ENCODE results near the gene PHETA1. TPM values are rescaled to one million over a fixed set of nuclear protein-coding genes. Genes with fewer than 3 reads are reported as not detected.

PHETA1 gene
- total and polyA plus RNA-seq, 2 donors (not counting 3 experiments of a cell fraction or from before 2014, with no cell fraction given): 10.6 to 20.0 TPM

DNA sequence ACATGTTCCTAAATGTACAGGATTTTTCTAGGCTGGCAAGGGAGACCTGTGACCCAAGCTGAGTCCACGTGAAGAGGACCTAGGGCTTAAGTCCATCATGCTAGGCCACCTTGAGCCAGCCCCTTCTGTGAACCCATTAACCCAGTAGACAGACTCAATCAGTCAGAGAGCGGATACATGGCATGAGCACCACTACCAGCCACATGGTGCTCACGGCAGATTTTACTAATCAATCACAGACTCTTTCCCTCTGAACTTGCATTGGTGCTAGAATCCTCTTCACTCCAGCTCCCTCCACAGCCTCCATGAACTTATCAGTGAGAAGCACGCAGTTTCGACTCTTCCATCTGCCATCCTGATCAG, 9.0 kb downstream of the PHETA1 start:
- Histone ChIP-seq H3K9me1 (replicated peaks; ENCODE audit: control insufficient read depth, extremely low read depth, insufficient read depth, low read length) (no peaks in the 10 kb centered on the region), H3K27me3 (ENCODE audit: control insufficient read depth in 2 of 2, insufficient read depth in 2 of 2, low read length in 2 of 2) (no peaks in the 10 kb centered on the region), H3K4me2 (ENCODE audit: insufficient read depth, low read length) (no peak overlapping the region), H3K9ac (replicated peaks; ENCODE audit: extremely low read depth, insufficient read depth, low read length) (no peak overlapping the region), H3K27ac (ENCODE audit: insufficient read depth, low read depth, low read length) (no peak overlapping the region), H3K79me2 (ENCODE audit: control insufficient read depth, insufficient read depth, low read length) (no peaks in the 10 kb centered on the region), H3K36me3 (ENCODE audit: control insufficient read depth in 2 of 2, extremely low read depth in 1 of 2, insufficient read depth in 2 of 2, low read length in 2 of 2) (peaks cover 2 to 9% of the 10 kb centered on the region in 2 experiments), H3K4me1 (ENCODE audit: control insufficient read depth, extremely low read depth, insufficient read depth, low read length) (peaks cover 7% of the 10 kb centered on the region), H2AFZ (ENCODE audit: low read depth, low read length) (no peak overlapping the region), H3K9me3 (replicated peaks; ENCODE audit: control insufficient read depth, insufficient read depth, low read length) (no peaks in the 10 kb centered on the region), H3K4me3 (replicated peaks in 1 of 3; ENCODE audit: insufficient read depth in 1 of 3, low read depth in 1 of 3, low read length in 3 of 3) (no peak overlapping the region), H4K20me1 (replicated peaks; ENCODE audit: control insufficient read depth, extremely low read depth, insufficient read depth, low read length) (no peaks in the 10 kb centered on the region)
- POLR2A ChIA-PET: no interaction called here
- DNase-seq (ENCODE audit: low read depth, low spot score) (no peak), FAIRE-seq (peak; percentile 44)
- dilution Hi-C loops (cut with MboI; ENCODE audit: extremely low pct_ligation_motif_present, low sequenced_read_pairs): no loop called here
- intact Hi-C loops (cut with micrococcal nuclease): no loop called here
- CTCF ChIA-PET: interaction anchor here (1.4 kb wide), 1 partner anchor 24 kb away, joined by 4 read pairs; no protein-coding TSS in a partner anchor
- TF ChIP-seq MYC (IDR thresholded peaks at IDR 0.05; ENCODE audit: low read depth, low read length): no peak
- peak; percentile 10 for TF ChIP-seq POLR2A (IDR thresholded peaks at IDR 0.05; ENCODE audit: low read depth, low read length)
- BruUV-seq (replicated peaks): no TSS peak

GRCh38 chr12:111359231-111359913, 9.5 kb downstream of the PHETA1 start:
- H3K36me3 ChIP-seq (ENCODE audit: control insufficient read depth in 2 of 2, extremely low read depth in 1 of 2, insufficient read depth in 2 of 2, low read length in 2 of 2): peaks cover 2 to 9% of the 10 kb centered on the region in 2 experiments
- no peaks in the 10 kb centered on the region for H4K20me1 ChIP-seq (replicated peaks; ENCODE audit: control insufficient read depth, extremely low read depth, insufficient read depth, low read length)
- dilution Hi-C loops (cut with MboI; ENCODE audit: extremely low pct_ligation_motif_present, low sequenced_read_pairs): no loop called here
- BruUV-seq (replicated peaks): no TSS peak
- H3K4me1 ChIP-seq (ENCODE audit: control insufficient read depth, extremely low read depth, insufficient read depth, low read length): peaks cover 7% of the 10 kb centered on the region
- no peaks in the 10 kb centered on the region for H3K79me2 ChIP-seq (ENCODE audit: control insufficient read depth, insufficient read depth, low read length)
- H3K9me1 ChIP-seq (replicated peaks; ENCODE audit: control insufficient read depth, extremely low read depth, insufficient read depth, low read length): no peaks in the 10 kb centered on the region
- POLR2A ChIA-PET: no interaction called here
- FAIRE-seq (no peak), DNase-seq (ENCODE audit: low read depth, low spot score) (no peak)
- H2AFZ ChIP-seq (ENCODE audit: low read depth, low read length): no peak overlapping the region
- H3K4me3 ChIP-seq (replicated peaks in 1 of 3; ENCODE audit: insufficient read depth in 1 of 3, low read depth in 1 of 3, low read length in 3 of 3): no peak overlapping the region
- no peak overlapping the region for H3K9ac ChIP-seq (replicated peaks; ENCODE audit: extremely low read depth, insufficient read depth, low read length)
- H3K27me3 ChIP-seq (ENCODE audit: control insufficient read depth in 2 of 2, insufficient read depth in 2 of 2, low read length in 2 of 2): no peaks in the 10 kb centered on the region
- H3K4me2 ChIP-seq (ENCODE audit: insufficient read depth, low read length): no peak overlapping the region
- CTCF ChIA-PET: interaction anchor here (0.9 to 1.4 kb wide), 3 partner anchors 23 to 37 kb away, joined by 3 to 4 read pairs (median 3); no protein-coding TSS in a partner anchor
- H3K27ac ChIP-seq (ENCODE audit: insufficient read depth, low read depth, low read length): no peak overlapping the region
- intact Hi-C loops (cut with micrococcal nuclease): no loop called here
- no peaks in the 10 kb centered on the region for H3K9me3 ChIP-seq (replicated peaks; ENCODE audit: control insufficient read depth, insufficient read depth, low read length)
- TF ChIP-seq, protein P1, sequence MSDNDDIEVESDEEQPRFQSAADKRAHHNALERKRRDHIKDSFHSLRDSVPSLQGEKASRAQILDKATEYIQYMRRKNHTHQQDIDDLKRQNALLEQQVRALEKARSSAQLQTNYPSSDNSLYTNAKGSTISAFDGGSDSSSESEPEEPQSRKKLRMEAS (IDR thresholded peaks at IDR 0.05; ENCODE audit: insufficient read depth, insufficient read length): no peak
- TF ChIP-seq GATA2 (IDR thresholded peaks at IDR 0.05; ENCODE audit: insufficient read depth, insufficient read length, low read depth, low read length): no peak
- TF ChIP-seq, protein P2, sequence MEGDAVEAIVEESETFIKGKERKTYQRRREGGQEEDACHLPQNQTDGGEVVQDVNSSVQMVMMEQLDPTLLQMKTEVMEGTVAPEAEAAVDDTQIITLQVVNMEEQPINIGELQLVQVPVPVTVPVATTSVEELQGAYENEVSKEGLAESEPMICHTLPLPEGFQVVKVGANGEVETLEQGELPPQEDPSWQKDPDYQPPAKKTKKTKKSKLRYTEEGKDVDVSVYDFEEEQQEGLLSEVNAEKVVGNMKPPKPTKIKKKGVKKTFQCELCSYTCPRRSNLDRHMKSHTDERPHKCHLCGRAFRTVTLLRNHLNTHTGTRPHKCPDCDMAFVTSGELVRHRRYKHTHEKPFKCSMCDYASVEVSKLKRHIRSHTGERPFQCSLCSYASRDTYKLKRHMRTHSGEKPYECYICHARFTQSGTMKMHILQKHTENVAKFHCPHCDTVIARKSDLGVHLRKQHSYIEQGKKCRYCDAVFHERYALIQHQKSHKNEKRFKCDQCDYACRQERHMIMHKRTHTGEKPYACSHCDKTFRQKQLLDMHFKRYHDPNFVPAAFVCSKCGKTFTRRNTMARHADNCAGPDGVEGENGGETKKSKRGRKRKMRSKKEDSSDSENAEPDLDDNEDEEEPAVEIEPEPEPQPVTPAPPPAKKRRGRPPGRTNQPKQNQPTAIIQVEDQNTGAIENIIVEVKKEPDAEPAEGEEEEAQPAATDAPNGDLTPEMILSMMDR (IDR thresholded peaks at IDR 0.05; ENCODE audit: extremely low read depth in 1 of 2, insufficient read depth in 1 of 2, low read depth in 1 of 2, low read length in 2 of 2): no peak

Data from endothelial cell of umbilical vein (primary cell).